Gastroesophageal sphincter (tissue), 4 donors: ENCODE results near the gene PCID2. TPM values are rescaled to one million over a fixed set of nuclear protein-coding genes. Genes with fewer than 3 reads are reported as not detected.

ENCODE experiments used
- ATAC-seq: fragments of 150-250 bp; one replicate; pipeline ENCODE4 v1.9.1; 2016; ENCODE audit warnings: mild to moderate bottlenecking, moderate library complexity
- H3K27ac ChIP-seq, 4 donors: fragments of 200-600 bp; sonication (generic) in 3 of 4; 1 replicate in 3 of 4; 2 replicates in 1 of 4; pipeline ENCODE4 v1.5.1; 2016 to 2019
- H3K27me3 ChIP-seq: fragments of 200-600 bp; sonication (generic); one replicate; pipeline ENCODE4 v1.5.1; 2019
- H3K36me3 ChIP-seq, 2 donors: fragments of 200-600 bp; sonication (generic); one replicate each; pipeline ENCODE4 v1.5.1; 2019; ENCODE audit warnings: control low read depth in 1 of 2
- H3K4me1 ChIP-seq, 3 donors: fragments of 200-600 bp; sonication (generic); 1 replicate in 2 of 3; 2 replicates in 1 of 3; pipeline ENCODE4 v1.5.1; 2016 to 2019; ENCODE audit warnings: control low read depth in 2 of 3
- H3K4me3 ChIP-seq, 2 donors: fragments of 200-600 bp; sonication (generic); one replicate each; pipeline ENCODE4 v1.5.1; 2019; ENCODE audit warnings: mild to moderate bottlenecking in 1 of 2, moderate library complexity in 1 of 2
- H3K9me3 ChIP-seq, 3 donors: fragments of 200-600 bp; sonication (generic); one replicate each; pipeline ENCODE4 v1.5.1; 2017 to 2019; ENCODE audit warnings: control low read depth in 2 of 3
- CTCF ChIP-seq, 4 experiments: fragments of 200-600 bp in 2 of 4; fragments of 450-650 bp in 2 of 4; sonication (generic) in 1 of 4; IDR thresholded peaks; one replicate each; pipeline ENCODE4 v1.5.1; 2017 to 2019; ENCODE audit warnings: antibody characterized with exemption in 4 of 4, mild to moderate bottlenecking in 2 of 4, moderate library complexity in 2 of 4
- EP300 ChIP-seq: sonication (generic); formaldehyde crosslinking; IDR thresholded peaks from one replicate; pipeline ENCODE4 v1.6.1; 2017; ENCODE audit warnings: antibody characterized with exemption, mild to moderate bottlenecking
- POLR2A ChIP-seq, 2 donors: fragments of 450-650 bp; IDR thresholded peaks; one replicate each; pipeline ENCODE4 v1.6.1; 2017; ENCODE audit warnings: antibody characterized with exemption in 2 of 2, mild to moderate bottlenecking in 2 of 2, moderate library complexity in 1 of 2
- POLR2AphosphoS5 ChIP-seq: sonication (generic); formaldehyde crosslinking; IDR thresholded peaks from one replicate; pipeline ENCODE4 v1.6.1; 2017; ENCODE audit warnings: antibody characterized with exemption
- WGBS, 2 donors: methylation state at CpG; one replicate each; pipeline ENCODE4 v1.1.5; 2018; ENCODE audit warnings: low coverage in 1 of 2; 5-methylcytosine and 5-hydroxymethylcytosine counted together
- total RNA-seq, 4 donors: library from RNA; depleted of rRNA; stranded (reverse); fragments of >200 nt; gene quantifications; one replicate each; pipeline ENCODE4 v1.1.0, GENCODE V29; 2016

PCID2 gene
- total RNA-seq, 4 donors from 2014 or later, result 43.7 to 76.0 (median 48.8) TPM

GRCh38 chr13:113203507-113204377 lies 4.7 kb downstream of the PCID2 start:
- H3K27ac ChIP-seq, result peak overlapping the region in 2 of 4 donors; percentile 20 to 60
- no peaks in the 10 kb centered on the region for H3K9me3 ChIP-seq

GRCh38 chr13:113202912-113203311 lies 5.6 kb downstream of the PCID2 start:
- no peaks in the 10 kb centered on the region for H3K27me3 ChIP-seq
- no peak for ATAC-seq
- peaks cover 0 to 62% (median 20%) of the 10 kb centered on the region in 3 donors for H3K4me1 ChIP-seq
- H3K9me3 ChIP-seq, result no peaks in the 10 kb centered on the region
- H3K36me3 ChIP-seq, result peaks cover 0 to 33% of the 10 kb centered on the region in 2 donors
- no peak overlapping the region for H3K27ac ChIP-seq
- WGBS, 2 donors, result 84 to 92% methylated on average over 4 of the region's 4 CpGs
- no peak for TF ChIP-seq POLR2AphosphoS5
- TF ChIP-seq POLR2A (IDR thresholded peaks at IDR 0.05), result no peak
- TF ChIP-seq EP300, result no peak
- TF ChIP-seq CTCF (IDR thresholded peaks at IDR 0.05), result no peak
- H3K4me3 ChIP-seq, result no peak overlapping the region

More at GRCh38 chr13:113203507-113204377, 4.7 kb downstream of the PCID2 start:
- Histone ChIP-seq H3K4me1 (peaks cover 0 to 64% (median 20%) of the 10 kb centered on the region in 3 donors), H3K36me3 (peaks cover 0 to 25% of the 10 kb centered on the region in 2 donors), H3K27me3 (no peaks in the 10 kb centered on the region), H3K4me3 (no peak overlapping the region)
- 100% methylated on average over 1 of the region's 12 CpGs; no CpG with 5 or more reads in 1 of the 2 donors for WGBS, 2 donors
- no peak for ATAC-seq
- TF ChIP-seq POLR2AphosphoS5 (peak; percentile 74), EP300 (no peak)

DNA sequence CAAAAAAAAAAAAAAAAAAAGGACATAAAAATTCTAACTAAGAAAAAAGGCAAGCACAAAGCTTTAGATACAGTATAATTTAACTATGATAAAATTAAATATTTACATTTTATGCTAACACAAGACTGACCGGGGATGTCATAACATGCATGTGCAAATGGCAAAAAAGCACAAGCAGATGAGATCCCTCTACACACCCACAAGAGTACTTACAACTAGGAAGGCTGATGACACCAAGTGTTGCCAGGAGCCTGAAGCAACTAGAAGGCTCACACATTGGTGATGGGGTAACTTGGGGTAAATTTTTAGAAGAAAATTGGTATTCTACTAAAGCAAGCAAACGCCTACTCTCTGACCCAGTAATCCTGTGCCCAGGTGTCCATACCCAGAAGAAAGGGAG lies 6.7 kb downstream of the PCID2 start:
- Histone ChIP-seq H3K27ac (no peak overlapping the region), H3K4me3 (no peak overlapping the region), H3K36me3 (peaks cover 6 to 44% of the 10 kb centered on the region in 2 donors), H3K27me3 (no peaks in the 10 kb centered on the region), H3K4me1 (peaks cover 0 to 52% (median 10%) of the 10 kb centered on the region in 3 donors), H3K9me3 (no peaks in the 10 kb centered on the region)
- TF ChIP-seq POLR2A (IDR thresholded peaks at IDR 0.05), result no peak
- no peak for ATAC-seq
- WGBS, 2 donors, result 72 to 82% methylated on average over 2 of the region's 2 CpGs

- peaks cover 11 to 81% of the 10 kb centered on the region in 2 donors for H3K36me3 ChIP-seq
- no peak overlapping the region for H3K27ac ChIP-seq
- H3K9me3 ChIP-seq, result no peaks in the 10 kb centered on the region
- H3K27me3 ChIP-seq, result no peaks in the 10 kb centered on the region
- 66 to 83% methylated on average over 4 to 9 of the region's 9 CpGs for WGBS, 2 donors
- peaks cover 0 to 5% (median 0%) of the 10 kb centered on the region in 3 donors for H3K4me1 ChIP-seq
- ATAC-seq, result no peak
- no peak for TF ChIP-seq CTCF (IDR thresholded peaks at IDR 0.05)
- TF ChIP-seq POLR2AphosphoS5, result no peak
- no peak for TF ChIP-seq POLR2A (IDR thresholded peaks at IDR 0.05)
- TF ChIP-seq EP300, result no peak
- H3K4me3 ChIP-seq, result no peak overlapping the region
Measured at GRCh38 chr13:113196970-113197737, 11.3 kb downstream of the PCID2 start.

DNA sequence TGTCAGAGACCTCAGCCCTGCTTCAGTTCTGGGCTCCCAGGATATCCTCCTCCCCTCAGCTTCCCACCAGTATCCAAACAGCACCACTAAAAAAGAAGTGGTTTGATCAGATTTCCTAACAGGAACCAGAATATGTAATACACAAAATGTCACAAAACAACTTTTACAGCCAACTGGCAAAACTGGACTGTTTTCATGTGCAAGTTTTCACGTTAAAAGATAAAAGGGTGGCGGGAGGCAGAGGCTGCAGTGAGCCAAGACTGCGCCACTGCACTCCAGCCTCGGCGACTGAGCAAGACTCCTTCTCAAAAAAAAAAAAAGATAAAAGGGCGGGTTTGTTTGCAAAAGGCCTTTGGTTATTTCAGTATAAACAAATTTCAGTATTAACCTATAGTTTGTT lies 13.1 kb downstream of the PCID2 start:
- Histone ChIP-seq H3K27me3 (no peaks in the 10 kb centered on the region), H3K36me3 (peaks cover 11 to 99% of the 10 kb centered on the region in 2 donors), H3K4me3 (no peak overlapping the region), H3K9me3 (no peaks in the 10 kb centered on the region), H3K4me1 (no peaks in the 10 kb centered on the region), H3K27ac (no peak overlapping the region)
- no peak for TF ChIP-seq POLR2AphosphoS5
- TF ChIP-seq POLR2A (IDR thresholded peaks at IDR 0.05), result no peak
- no peak for TF ChIP-seq EP300
- no peak for TF ChIP-seq CTCF (IDR thresholded peaks at IDR 0.05)
- 89 to 91% methylated on average over 1 to 6 of the region's 6 CpGs for WGBS, 2 donors
- ATAC-seq, result no peak
